SJCRH30 (cell line): ENCODE data around the gene TMEM243. TPM values are rescaled to one million over a fixed set of nuclear protein-coding genes. Genes with fewer than 3 reads are reported as not detected.
A peak's percentile ranks its signal among the peaks of the same experiment; 100 is the strongest.
"Not testable (repeated sequence)": the region's sequence is repeated elsewhere in the genome, so short reads cannot be mapped to it uniquely, and the experiment has no call there.

Experiments
- DNase-seq, 2 experiments: peaks; one replicate each; pipeline ENCODE4 v3.0.0-alpha.2; 2015 to 2020
- H3K27ac ChIP-seq: fragments of 250-450 bp; sonication (Bioruptor Pico); 2 replicates; pipeline ENCODE4 v1.5.1; 2020; ENCODE audit warnings: mild to moderate bottlenecking, moderate library complexity
- H3K27me3 ChIP-seq: fragments of 250-450 bp; sonication (Bioruptor Pico); 2 replicates; pipeline ENCODE4 v1.5.1; 2020; ENCODE audit warnings: mild to moderate bottlenecking, moderate library complexity
- H3K36me3 ChIP-seq: fragments of 250-450 bp; sonication (Bioruptor Pico); 2 replicates; pipeline ENCODE4 v1.5.1; 2020; ENCODE audit warnings: mild to moderate bottlenecking, moderate library complexity
- H3K4me1 ChIP-seq: fragments of 250-450 bp; sonication (Bioruptor Pico); 2 replicates; pipeline ENCODE4 v1.5.1; 2020; ENCODE audit warnings: mild to moderate bottlenecking, moderate library complexity
- H3K4me3 ChIP-seq: fragments of 250-450 bp; sonication (Bioruptor Pico); 2 replicates; pipeline ENCODE4 v1.5.1; 2020; ENCODE audit warnings: mild to moderate bottlenecking, moderate library complexity
- H3K9me3 ChIP-seq: fragments of 250-450 bp; sonication (Bioruptor Pico); replicated peaks from 2 replicates; pipeline ENCODE4 v1.5.1; 2020; ENCODE audit warnings: mild to moderate bottlenecking, moderate library complexity
- total RNA-seq: library from RNA; depleted of rRNA; stranded (reverse); fragments of >200 nt; shearing (Covaris generic); gene quantifications from 2 replicates; pipeline ENCODE4 v1.2.3, GENCODE V29; 2014

TMEM243 gene
- total RNA-seq, 1 experiment from 2014 or later: 86.3 TPM

DNA sequence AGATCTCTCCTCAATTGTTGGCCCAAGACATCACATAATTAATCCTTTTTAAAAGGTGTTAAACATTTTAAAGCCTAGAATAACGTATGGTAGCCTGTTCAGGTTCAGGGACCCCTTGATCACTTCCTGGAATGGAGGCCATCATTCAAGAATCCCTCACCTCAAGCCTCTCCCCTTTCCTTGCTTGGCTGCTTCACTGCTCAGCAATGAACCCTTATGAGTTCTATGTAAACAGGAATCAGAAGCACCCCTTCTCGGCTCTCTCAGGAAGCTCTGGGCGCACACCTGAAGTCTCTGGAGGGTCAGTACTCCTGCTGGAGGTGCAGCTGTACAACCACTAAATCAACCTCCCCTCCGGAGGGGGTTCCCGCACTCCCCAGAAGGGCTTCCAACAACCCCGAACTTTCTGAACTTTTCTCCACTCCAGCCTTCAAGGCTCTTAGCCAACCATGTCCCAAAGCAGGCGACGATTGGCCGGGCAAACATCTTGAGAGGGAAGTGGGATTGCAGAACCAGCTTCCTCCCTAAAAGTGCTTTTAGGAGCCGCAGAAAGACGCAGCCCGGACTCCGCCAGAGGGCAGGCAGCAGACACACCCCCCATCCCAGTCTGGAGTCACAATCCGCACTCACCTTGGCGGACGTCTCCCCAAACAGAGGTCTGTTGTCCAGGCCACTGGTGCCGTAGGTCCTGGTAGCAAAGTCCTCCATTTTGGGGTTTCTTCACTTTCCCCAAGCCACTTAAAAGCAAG, 562 bp downstream of the TMEM243 start:
- H3K4me3 ChIP-seq: peak overlapping the region; percentile 92
- no peaks in the 10 kb centered on the region for H3K4me1 ChIP-seq
- peaks cover 24% of the 10 kb centered on the region for H3K36me3 ChIP-seq
- H3K27me3 ChIP-seq: no peaks in the 10 kb centered on the region
- no peaks in the 10 kb centered on the region for H3K9me3 ChIP-seq
- DNase-seq: peak in 1 of 2 experiments; percentile 43
- peak overlapping the region; percentile 88 for H3K27ac ChIP-seq

GRCh38 chr7:87217983-87218653, 1.4 kb downstream of the TMEM243 start:
- Histone ChIP-seq H3K4me3 (peak overlapping the region; percentile 92), H3K27ac (no peak overlapping the region), H3K36me3 (peaks cover 27% of the 10 kb centered on the region), H3K27me3 (no peaks in the 10 kb centered on the region), H3K9me3 (no peaks in the 10 kb centered on the region), H3K4me1 (no peaks in the 10 kb centered on the region)
- no peak for DNase-seq

- DNase-seq: no peak
- Histone ChIP-seq H3K27ac (no peak overlapping the region), H3K4me3 (no peak overlapping the region), H3K9me3 (no peaks in the 10 kb centered on the region), H3K4me1 (no peaks in the 10 kb centered on the region), H3K27me3 (no peaks in the 10 kb centered on the region), H3K36me3 (peaks cover 36% of the 10 kb centered on the region)
Measured at GRCh38 chr7:87216701-87217508, 2.6 kb downstream of the TMEM243 start.

- no peak overlapping the region for H3K4me3 ChIP-seq
- H3K36me3 ChIP-seq: peaks cover 55% of the 10 kb centered on the region
- no peaks in the 10 kb centered on the region for H3K4me1 ChIP-seq
- H3K27me3 ChIP-seq: no peaks in the 10 kb centered on the region
- DNase-seq: no peak
- H3K27ac ChIP-seq: no peak overlapping the region
- no peaks in the 10 kb centered on the region for H3K9me3 ChIP-seq
Measured at GRCh38 chr7:87215046-87215445, 4.5 kb downstream of the TMEM243 start.

GRCh38 chr7:87213811-87214210, 5.7 kb downstream of the TMEM243 start:
- Histone ChIP-seq H3K27me3 (no peaks in the 10 kb centered on the region), H3K36me3 (peaks cover 58% of the 10 kb centered on the region), H3K4me1 (no peaks in the 10 kb centered on the region), H3K4me3 (no peak overlapping the region), H3K9me3 (no peaks in the 10 kb centered on the region), H3K27ac (no peak overlapping the region)
- DNase-seq: no peak

DNA sequence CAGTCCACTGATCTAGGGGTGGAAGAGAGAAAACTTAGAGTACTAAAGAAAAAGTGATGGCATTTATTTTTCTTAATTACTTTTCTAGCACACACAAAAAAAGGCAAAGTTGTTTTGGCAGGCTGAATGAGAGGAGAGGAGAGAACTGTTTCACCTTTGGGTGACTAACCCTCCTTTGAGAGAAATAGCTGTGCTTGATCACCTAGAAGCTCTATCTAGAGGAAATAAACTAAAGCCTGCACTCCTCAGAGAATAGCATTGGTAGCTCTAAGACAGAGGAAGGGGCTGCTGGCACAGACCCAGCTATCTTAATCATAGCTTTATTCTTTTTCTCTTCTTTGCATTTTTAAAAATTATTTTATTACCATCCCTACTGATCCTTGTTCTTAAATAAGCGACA, 6.3 kb downstream of the TMEM243 start:
- Histone ChIP-seq H3K9me3 (no peaks in the 10 kb centered on the region), H3K27me3 (no peaks in the 10 kb centered on the region), H3K4me1 (no peaks in the 10 kb centered on the region), H3K4me3 (no peak overlapping the region), H3K27ac (no peak overlapping the region), H3K36me3 (peaks cover 58% of the 10 kb centered on the region)
- no peak for DNase-seq

- Histone ChIP-seq H3K4me1 (no peaks in the 10 kb centered on the region), H3K4me3 (no peak overlapping the region), H3K36me3 (peaks cover 53% of the 10 kb centered on the region)
Measured at GRCh38 chr7:87212498-87212897, 7.0 kb downstream of the TMEM243 start.

DNA sequence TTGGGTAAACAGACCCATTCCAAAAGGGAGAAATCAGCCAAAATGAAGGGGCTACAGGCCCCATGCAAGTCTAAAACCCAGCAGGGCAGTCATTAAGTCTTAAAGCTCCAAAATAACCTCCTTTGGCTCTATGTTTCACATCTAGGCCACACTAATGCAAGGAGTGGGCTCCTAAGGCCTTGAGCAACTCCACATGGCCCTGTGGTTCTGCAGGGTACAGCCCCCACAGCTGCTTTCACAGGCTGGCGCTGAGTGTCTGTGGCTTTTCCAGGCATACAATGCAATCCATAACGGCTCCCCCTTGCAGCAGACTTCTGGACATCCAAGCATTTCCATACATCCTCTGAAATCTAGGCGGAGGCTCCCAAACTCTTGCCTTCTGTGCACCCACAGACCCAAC, 9.0 kb downstream of the TMEM243 start:
- Histone ChIP-seq H3K27ac (no peak overlapping the region), H3K36me3 (peaks cover 59% of the 10 kb centered on the region), H3K27me3 (no peaks in the 10 kb centered on the region), H3K9me3 (peaks cover 11% of the 10 kb centered on the region), H3K4me1 (no peaks in the 10 kb centered on the region), H3K4me3 (no peak overlapping the region)
- no peak for DNase-seq

More at GRCh38 chr7:87212498-87212897, 7.0 kb downstream of the TMEM243 start:
- DNase-seq: no peak
- H3K27ac ChIP-seq: no peak overlapping the region
- no peaks in the 10 kb centered on the region for H3K9me3 ChIP-seq
- no peaks in the 10 kb centered on the region for H3K27me3 ChIP-seq

GRCh38 chr7:87209295-87209924, 10.1 kb downstream of the TMEM243 start:
- Histone ChIP-seq H3K4me3 (no peak overlapping the region), H3K4me1 (no peaks in the 10 kb centered on the region), H3K36me3 (peaks cover 57% of the 10 kb centered on the region), H3K9me3 (peaks cover 19% of the 10 kb centered on the region), H3K27ac (no peak overlapping the region), H3K27me3 (no peaks in the 10 kb centered on the region)
- no peak for DNase-seq

GRCh38 chr7:87206361-87206760, 13.2 kb downstream of the TMEM243 start:
- no peaks in the 10 kb centered on the region for H3K27me3 ChIP-seq
- H3K27ac ChIP-seq: no peak overlapping the region
- peaks cover 19% of the 10 kb centered on the region for H3K9me3 ChIP-seq
- H3K4me1 ChIP-seq: no peaks in the 10 kb centered on the region
- H3K36me3 ChIP-seq: peaks cover 57% of the 10 kb centered on the region
- no peak overlapping the region for H3K4me3 ChIP-seq
- no peak for DNase-seq

- H3K27me3 ChIP-seq, DNase-seq, H3K27ac ChIP-seq, H3K4me1 ChIP-seq, H3K4me3 ChIP-seq: not testable (repeated sequence)
- Histone ChIP-seq H3K36me3 (peaks cover 57% of the 10 kb centered on the region), H3K9me3 (peaks cover 19% of the 10 kb centered on the region)
Measured at GRCh38 chr7:87205701-87206100, 13.8 kb downstream of the TMEM243 start.

- no peak overlapping the region for H3K4me3 ChIP-seq
- peak in 1 of 2 experiments; percentile 15 for DNase-seq
- peaks cover 58% of the 10 kb centered on the region for H3K36me3 ChIP-seq
- no peaks in the 10 kb centered on the region for H3K4me1 ChIP-seq
- H3K27ac ChIP-seq: no peak overlapping the region
- H3K9me3 ChIP-seq: peaks cover 19% of the 10 kb centered on the region
- no peaks in the 10 kb centered on the region for H3K27me3 ChIP-seq
Measured at GRCh38 chr7:87204933-87205332, 14.6 kb downstream of the TMEM243 start.

DNA sequence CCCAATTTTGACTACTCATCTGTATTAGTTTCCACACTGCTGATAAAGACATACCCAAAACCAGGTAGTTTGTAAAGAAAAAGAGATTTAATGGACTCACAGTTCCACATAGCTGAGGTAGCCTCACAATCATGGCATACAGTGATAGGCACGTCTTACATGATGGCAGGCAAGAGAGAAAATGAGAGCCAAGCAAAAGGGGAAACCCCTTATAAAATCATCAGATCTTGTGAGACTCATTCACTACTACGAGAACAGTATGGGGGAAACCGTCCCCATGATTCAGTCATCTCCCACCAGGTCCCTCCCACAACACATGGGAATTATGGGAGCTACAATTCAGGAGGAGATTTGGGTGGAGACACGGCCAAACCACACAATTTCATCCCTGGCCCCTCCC, 15.6 kb downstream of the TMEM243 start:
- not testable (repeated sequence) for DNase-seq, H3K4me3 ChIP-seq, H3K27me3 ChIP-seq, H3K4me1 ChIP-seq, H3K27ac ChIP-seq
- Histone ChIP-seq H3K9me3 (peaks cover 19% of the 10 kb centered on the region), H3K36me3 (peaks cover 63% of the 10 kb centered on the region)

GRCh38 chr7:87202705-87203104, 16.8 kb downstream of the TMEM243 start:
- H3K4me1 ChIP-seq: no peaks in the 10 kb centered on the region
- peaks cover 75% of the 10 kb centered on the region for H3K36me3 ChIP-seq
- no peak overlapping the region for H3K4me3 ChIP-seq
- H3K27ac ChIP-seq: no peak overlapping the region
- H3K27me3 ChIP-seq: no peaks in the 10 kb centered on the region
- DNase-seq: no peak
- peaks cover 19% of the 10 kb centered on the region for H3K9me3 ChIP-seq
